Vagina (tissue), 2 donors: ENCODE data around the gene ST6GALNAC3. TPM values are rescaled to one million over a fixed set of nuclear protein-coding genes. Genes with fewer than 3 reads are reported as not detected.

Experiments
- DNase-seq, 2 donors: peaks; one replicate each; pipeline ENCODE4 v3.0.0-alpha.2; 2017; ENCODE audit errors: extremely low spot score in 2 of 2
- H3K27ac ChIP-seq: fragments of 200-600 bp; sonication (generic); one replicate; pipeline ENCODE4 v1.5.1; 2019
- H3K27me3 ChIP-seq: fragments of 200-600 bp; sonication (generic); one replicate; pipeline ENCODE4 v1.5.1; 2019
- H3K36me3 ChIP-seq, 2 donors: fragments of 200-600 bp; sonication (generic); one replicate each; pipeline ENCODE4 v1.5.1; 2017 to 2019
- H3K4me1 ChIP-seq: fragments of 200-600 bp; sonication (generic); one replicate; pipeline ENCODE4 v1.5.1; 2019
- H3K4me3 ChIP-seq, 2 donors: fragments of 200-600 bp; sonication (generic); 1 replicate in 1 of 2; 2 replicates in 1 of 2; pipeline ENCODE4 v1.5.1; 2016 to 2019
- H3K9me3 ChIP-seq: fragments of 200-600 bp; sonication (generic); one replicate; pipeline ENCODE4 v1.5.1; 2019
- POLR2A ChIP-seq, 2 donors: fragments of 450-650 bp; IDR thresholded peaks; one replicate each; pipeline ENCODE4 v1.6.1; 2017; ENCODE audit warnings: antibody characterized with exemption in 2 of 2, mild to moderate bottlenecking in 2 of 2, moderate library complexity in 2 of 2
- POLR2AphosphoS5 ChIP-seq, 2 donors: sonication (generic); formaldehyde crosslinking; IDR thresholded peaks; one replicate each; pipeline ENCODE4 v1.9.0; 2017; ENCODE audit warnings: antibody characterized with exemption in 2 of 2, mild to moderate bottlenecking in 2 of 2, low read depth in 1 of 2; ENCODE audit not compliant: insufficient read depth in 1 of 2
- intact Hi-C: fragments of 100-400 bp; cut with DNase I; formaldehyde crosslinking; loops from one replicate; pipeline ENCODE4 v1.15.1; 2023
- total RNA-seq: library from RNA; depleted of rRNA; stranded (reverse); fragments of >200 nt; gene quantifications from one replicate; pipeline ENCODE4 v1.2.3, GENCODE V29; 2016
- TF ChIP-seq, protein P1 (sequence below), 3 experiments: fragments of 450-650 bp in 2 of 3; fragments of 200-600 bp in 1 of 3; sonication (generic) in 1 of 3; IDR thresholded peaks; one replicate each; pipeline ENCODE4 v1.5.1; 2017 to 2019; ENCODE audit warnings: antibody characterized with exemption in 3 of 3, mild to moderate bottlenecking in 2 of 3, moderate library complexity in 2 of 3

ST6GALNAC3 gene
- total RNA-seq, 1 donor from 2014 or later = 21.1 TPM

DNA sequence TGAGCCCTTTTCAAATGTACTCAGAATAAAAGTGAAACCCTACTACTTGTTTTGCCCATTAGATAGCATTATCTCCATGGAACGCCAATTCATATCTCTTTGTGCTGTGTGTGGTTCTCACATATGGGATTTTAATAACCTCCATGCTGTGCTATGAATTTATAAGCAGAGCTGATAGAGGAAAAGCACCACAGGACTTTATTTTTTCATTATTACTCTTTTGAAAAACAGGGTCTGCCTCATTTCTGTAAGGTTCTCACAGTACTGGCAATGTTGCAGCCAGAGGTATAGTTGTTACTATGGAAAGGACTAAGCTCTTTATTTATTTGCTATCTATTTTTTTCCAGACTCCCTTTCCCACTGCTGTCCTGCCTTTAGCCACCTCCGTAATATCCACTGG, 313.7 kb downstream of the ST6GALNAC3 start:
- Histone ChIP-seq H3K9me3 (no peaks in the 10 kb centered on the region), H3K36me3 (no peaks in the 10 kb centered on the region), H3K4me3 (no peak overlapping the region), H3K27ac (no peak overlapping the region), H3K4me1 (peaks cover 4% of the 10 kb centered on the region), H3K27me3 (no peaks in the 10 kb centered on the region)
- no peak for DNase-seq
- intact Hi-C loops = no loop called here
- TF ChIP-seq, protein P1, sequence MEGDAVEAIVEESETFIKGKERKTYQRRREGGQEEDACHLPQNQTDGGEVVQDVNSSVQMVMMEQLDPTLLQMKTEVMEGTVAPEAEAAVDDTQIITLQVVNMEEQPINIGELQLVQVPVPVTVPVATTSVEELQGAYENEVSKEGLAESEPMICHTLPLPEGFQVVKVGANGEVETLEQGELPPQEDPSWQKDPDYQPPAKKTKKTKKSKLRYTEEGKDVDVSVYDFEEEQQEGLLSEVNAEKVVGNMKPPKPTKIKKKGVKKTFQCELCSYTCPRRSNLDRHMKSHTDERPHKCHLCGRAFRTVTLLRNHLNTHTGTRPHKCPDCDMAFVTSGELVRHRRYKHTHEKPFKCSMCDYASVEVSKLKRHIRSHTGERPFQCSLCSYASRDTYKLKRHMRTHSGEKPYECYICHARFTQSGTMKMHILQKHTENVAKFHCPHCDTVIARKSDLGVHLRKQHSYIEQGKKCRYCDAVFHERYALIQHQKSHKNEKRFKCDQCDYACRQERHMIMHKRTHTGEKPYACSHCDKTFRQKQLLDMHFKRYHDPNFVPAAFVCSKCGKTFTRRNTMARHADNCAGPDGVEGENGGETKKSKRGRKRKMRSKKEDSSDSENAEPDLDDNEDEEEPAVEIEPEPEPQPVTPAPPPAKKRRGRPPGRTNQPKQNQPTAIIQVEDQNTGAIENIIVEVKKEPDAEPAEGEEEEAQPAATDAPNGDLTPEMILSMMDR (IDR thresholded peaks at IDR 0.05) = no peak
- TF ChIP-seq POLR2A (IDR thresholded peaks at IDR 0.05) = no peak
- no peak for TF ChIP-seq POLR2AphosphoS5 (IDR thresholded peaks at IDR 0.05; ENCODE audit: insufficient read depth in 1 of 2, low read depth in 1 of 2)

DNA sequence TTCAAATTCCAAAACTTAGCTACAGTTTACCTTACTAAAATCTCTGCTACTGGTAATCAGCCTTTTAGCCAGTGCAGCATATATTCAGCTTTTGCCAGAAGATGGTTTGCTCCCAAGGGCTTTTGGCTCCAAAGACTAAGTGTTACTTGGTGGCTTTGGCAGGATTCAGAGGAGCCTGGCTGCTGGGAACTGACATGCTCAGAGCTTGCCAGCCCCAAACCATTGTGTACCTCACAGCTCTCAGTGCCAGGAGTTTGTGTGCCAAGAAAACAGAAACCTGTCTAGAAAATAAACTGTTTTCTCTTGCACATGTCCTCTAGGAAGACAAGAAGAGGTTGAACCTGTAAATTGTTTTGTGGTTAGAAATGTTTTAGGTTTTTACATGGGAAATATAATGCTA, 315.9 kb downstream of the ST6GALNAC3 start:
- no peak overlapping the region for H3K4me3 ChIP-seq
- TF ChIP-seq, protein P1 (IDR thresholded peaks at IDR 0.05) = no peak
- TF ChIP-seq POLR2AphosphoS5 (IDR thresholded peaks at IDR 0.05; ENCODE audit: insufficient read depth in 1 of 2, low read depth in 1 of 2) (no peak), POLR2A (IDR thresholded peaks at IDR 0.05) (no peak)
- H3K36me3 ChIP-seq = no peaks in the 10 kb centered on the region
- DNase-seq = no peak
- no peaks in the 10 kb centered on the region for H3K27me3 ChIP-seq
- H3K27ac ChIP-seq = no peak overlapping the region
- no peaks in the 10 kb centered on the region for H3K9me3 ChIP-seq
- intact Hi-C loops = no loop called here
- peaks cover 4% of the 10 kb centered on the region for H3K4me1 ChIP-seq

GRCh38 chr1:76395059-76395458, 320.5 kb downstream of the ST6GALNAC3 start:
- Histone ChIP-seq H3K36me3 (no peaks in the 10 kb centered on the region), H3K9me3 (no peaks in the 10 kb centered on the region), H3K27me3 (no peaks in the 10 kb centered on the region), H3K4me1 (peaks cover 4% of the 10 kb centered on the region), H3K27ac (no peak overlapping the region), H3K4me3 (no peak overlapping the region)
- TF ChIP-seq, protein P1 (IDR thresholded peaks at IDR 0.05) = no peak
- no peak for DNase-seq
- intact Hi-C loops = no loop called here

GRCh38 chr1:76402128-76402527, 327.6 kb downstream of the ST6GALNAC3 start:
- Histone ChIP-seq H3K36me3 (no peaks in the 10 kb centered on the region), H3K9me3 (no peaks in the 10 kb centered on the region), H3K27me3 (no peaks in the 10 kb centered on the region), H3K4me1 (no peaks in the 10 kb centered on the region), H3K4me3 (no peak overlapping the region), H3K27ac (no peak overlapping the region)
- DNase-seq = no peak
- no peak for TF ChIP-seq POLR2AphosphoS5 (IDR thresholded peaks at IDR 0.05; ENCODE audit: insufficient read depth in 1 of 2, low read depth in 1 of 2)
- TF ChIP-seq, protein P1 (IDR thresholded peaks at IDR 0.05) = no peak
- no peak for TF ChIP-seq POLR2A (IDR thresholded peaks at IDR 0.05)
- intact Hi-C loops = no loop called here

DNA sequence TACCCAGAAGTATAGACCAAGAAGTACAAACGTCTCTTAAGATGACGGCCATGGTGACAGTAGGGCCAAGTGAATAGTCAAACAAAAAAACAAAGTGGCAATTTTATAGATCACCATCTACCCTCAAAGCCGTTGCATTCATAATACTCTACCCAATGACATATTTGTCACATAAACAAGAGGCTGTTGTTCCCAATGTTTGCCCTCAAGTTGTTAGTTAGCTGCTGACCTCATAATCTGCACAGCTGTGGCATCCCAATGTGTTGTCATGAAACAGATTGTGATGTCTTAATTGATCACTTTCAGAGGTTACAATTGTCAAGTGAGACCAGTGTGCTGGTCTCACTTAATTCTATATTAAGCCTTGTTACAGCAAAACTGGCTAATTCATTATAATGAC, 333.8 kb downstream of the ST6GALNAC3 start:
- Histone ChIP-seq H3K27ac (no peak overlapping the region), H3K4me3 (no peak overlapping the region), H3K9me3 (no peaks in the 10 kb centered on the region), H3K4me1 (no peaks in the 10 kb centered on the region), H3K27me3 (no peaks in the 10 kb centered on the region), H3K36me3 (no peaks in the 10 kb centered on the region)
- DNase-seq = no peak
- no peak for TF ChIP-seq POLR2AphosphoS5 (IDR thresholded peaks at IDR 0.05; ENCODE audit: insufficient read depth in 1 of 2, low read depth in 1 of 2)
- no peak for TF ChIP-seq POLR2A (IDR thresholded peaks at IDR 0.05)
- TF ChIP-seq, protein P1 (IDR thresholded peaks at IDR 0.05) = no peak
- intact Hi-C loops = no loop called here
